Endothelial cell of umbilical vein (primary cell): ENCODE data around the gene RYR3. TPM values are rescaled to one million over a fixed set of nuclear protein-coding genes. Genes with fewer than 3 reads are reported as not detected.

Experiments
- BruUV-seq: library from RNA; stranded (reverse); fragments of 400-500 nt; replicated peaks from 2 replicates; lab custom pipeline; 2021; lab: Mats Ljungman, UMichigan
- CTCF ChIA-PET: fragments of 300-600, 350-600 bp; sonication (Branson Sonifier 250); formaldehyde crosslinking; loops from one replicate; lab custom pipeline; 2021; ENCODE audit warnings: antibody characterized with exemption, inconsistent platforms; lab: Charles Lee
- POLR2A ChIA-PET: fragments of 300-600, 350-600 bp; sonication (Branson Sonifier 250); formaldehyde crosslinking; loops from one replicate; lab custom pipeline; 2021; ENCODE audit warnings: antibody characterized with exemption, inconsistent platforms; lab: Charles Lee
- DNase-seq: peaks from one replicate; pipeline ENCODE4 v3.0.0-alpha.2; 2011; ENCODE audit warnings: low read depth, low spot score
- FAIRE-seq: peaks from 2 replicates; lab custom pipeline; 2011; peaks lifted over from hg19 to GRCh38; lab: Jason Lieb, UNC
- H2AFZ ChIP-seq: 2 replicates; pipeline ENCODE4 v1.6.0; 2012; ENCODE audit warnings: low read depth, low read length, control low read depth, inconsistent platforms
- H3K27ac ChIP-seq: 2 replicates; pipeline ENCODE4 v1.5.1; 2011; ENCODE audit warnings: low read depth, mild to moderate bottlenecking, control low read depth, low read length, moderate library complexity; ENCODE audit not compliant: insufficient read depth
- H3K27me3 ChIP-seq, 2 experiments: 2 replicates each; pipeline versions ENCODE4 v1.6.0 to v1.6.1; 2011; ENCODE audit warnings: low read length in 2 of 2, mixed read lengths in 1 of 2; ENCODE audit not compliant: control insufficient read depth in 2 of 2, insufficient read depth in 2 of 2
- H3K36me3 ChIP-seq, 2 experiments: 2 replicates in 1 of 2; 3 replicates in 1 of 2; pipeline ENCODE4 v1.5.1; 2011; ENCODE audit warnings: low read length in 2 of 2, mild to moderate bottlenecking in 1 of 2, moderate library complexity in 1 of 2; ENCODE audit not compliant: control insufficient read depth in 2 of 2, insufficient read depth in 2 of 2; ENCODE audit errors: extremely low read depth in 1 of 2
- H3K4me1 ChIP-seq: 3 replicates; pipeline ENCODE4 v1.5.1; 2011; ENCODE audit warnings: mild to moderate bottlenecking, low read length; ENCODE audit not compliant: control insufficient read depth, insufficient read depth; ENCODE audit errors: extremely low read depth
- H3K4me2 ChIP-seq: 2 replicates; pipeline ENCODE4 v1.6.1; 2011; ENCODE audit warnings: low read length, control low read depth, mixed read lengths; ENCODE audit not compliant: insufficient read depth
- H3K4me3 ChIP-seq, 3 experiments: fragments of 200-600 bp in 1 of 3; sonication (generic), shearing (Covaris generic) in 1 of 3; replicated peaks in 1 of 3; 2 replicates each; pipeline ENCODE4 v1.5.1; 2011 to 2016; ENCODE audit warnings: control low read depth in 3 of 3, low read length in 3 of 3, mild to moderate bottlenecking in 2 of 3, inconsistent platforms in 1 of 3, low read depth in 1 of 3, moderate library complexity in 1 of 3; ENCODE audit not compliant: insufficient read depth in 1 of 3
- H3K79me2 ChIP-seq: 2 replicates; pipeline ENCODE4 v1.6.0; 2012; ENCODE audit warnings: low read length, inconsistent platforms; ENCODE audit not compliant: control insufficient read depth, insufficient read depth
- H3K9ac ChIP-seq: replicated peaks from 2 replicates; pipeline ENCODE3; 2011; ENCODE audit warnings: low read length, control low read depth; ENCODE audit not compliant: insufficient read depth; ENCODE audit errors: extremely low read depth
- H3K9me1 ChIP-seq: replicated peaks from 3 replicates; pipeline ENCODE4 v1.6.0; 2011; ENCODE audit warnings: mild to moderate bottlenecking, low read length; ENCODE audit not compliant: control insufficient read depth, insufficient read depth; ENCODE audit errors: extremely low read depth
- H3K9me3 ChIP-seq: replicated peaks from 2 replicates; pipeline ENCODE4 v1.5.1; 2012; ENCODE audit warnings: low read length, inconsistent platforms; ENCODE audit not compliant: control insufficient read depth, insufficient read depth
- H4K20me1 ChIP-seq: replicated peaks from 2 replicates; pipeline ENCODE3; 2011; ENCODE audit warnings: mild to moderate bottlenecking, low read length; ENCODE audit not compliant: control insufficient read depth, insufficient read depth; ENCODE audit errors: extremely low read depth
- EZH2 ChIP-seq: IDR thresholded peaks from 2 replicates; pipeline ENCODE4 v1.6.1; 2012; ENCODE audit warnings: borderline replicate concordance, low read depth, mild to moderate bottlenecking, moderate library complexity, low read length, inconsistent platforms; ENCODE audit not compliant: severe bottlenecking
- dilution Hi-C: fragments of 300-500 bp; cut with MboI; formaldehyde crosslinking; loops from one replicate; pipeline ENCODE4 v1.15.0; 2019; ENCODE audit warnings: low sequenced_read_pairs; ENCODE audit not compliant: extremely low pct_ligation_motif_present
- intact Hi-C: fragments of 100-400 bp; cut with micrococcal nuclease; formaldehyde crosslinking; loops from one replicate; pipeline ENCODE4 v1.10.0; 2022
- polyA plus RNA-seq, 4 experiments: library from polyadenylated mRNA; depleted of rRNA in 3 of 4; stranded (reverse) in 3 of 4; unstranded in 1 of 4; fragments of >200 nt; gene quantifications; 2 replicates each; pipeline versions ENCODE4 v1.2.1 to v1.2.3, GENCODE V29; 2011 to 2012; ENCODE audit warnings: missing spikeins in 1 of 4
- total RNA-seq: library from RNA; stranded (reverse); gene quantifications from 2 replicates; pipeline ENCODE4 v1.2.3, GENCODE V29; 2021
- TF ChIP-seq, protein P1 (sequence below): IDR thresholded peaks from 2 replicates; pipeline ENCODE4 v1.6.1; 2011; ENCODE audit not compliant: insufficient read depth, insufficient read length

Gene RYR3
- total and polyA plus RNA-seq, 2 donors (not counting 3 experiments of a cell fraction or from before 2014, with no cell fraction given): not detected

DNA sequence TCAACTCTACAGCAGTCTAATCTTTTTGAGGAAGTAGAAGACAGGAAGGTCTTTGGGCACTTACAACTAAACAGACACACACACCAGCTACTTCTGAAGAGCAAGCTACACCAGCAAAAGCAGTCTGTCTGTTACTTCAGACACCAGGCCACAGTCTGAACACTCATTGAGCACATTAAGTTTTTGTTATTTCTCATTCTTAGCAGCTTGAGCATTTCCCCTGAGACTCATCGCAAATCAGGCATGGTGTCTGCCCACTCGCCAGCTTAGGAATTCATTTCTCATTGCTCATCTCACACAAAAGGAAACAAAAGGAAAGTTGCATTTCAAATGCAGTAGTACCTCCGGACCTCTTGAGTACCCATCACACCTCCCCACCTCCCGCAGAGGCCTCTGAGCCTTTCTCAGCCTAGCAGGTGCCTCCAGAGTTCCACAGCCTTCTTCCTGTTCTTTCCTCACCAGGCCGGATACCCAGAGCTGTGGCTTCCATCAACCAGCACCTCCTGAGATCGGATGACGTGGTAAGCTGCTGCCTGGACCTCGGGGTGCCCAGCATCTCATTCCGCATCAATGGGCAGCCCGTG is 302.0 kb downstream of the RYR3 start:
- no peaks in the 10 kb centered on the region for H3K9me1 ChIP-seq
- H3K4me3 ChIP-seq: no peak overlapping the region
- no TSS peak for BruUV-seq
- no peak overlapping the region for H2AFZ ChIP-seq
- ChIA-PET CTCF (interaction anchor here (1.3 kb wide), 1 partner anchor 320 kb away, joined by 3 read pairs; no protein-coding TSS in a partner anchor), POLR2A (no interaction called here)
- H3K4me1 ChIP-seq: no peaks in the 10 kb centered on the region
- TF ChIP-seq, protein P1, sequence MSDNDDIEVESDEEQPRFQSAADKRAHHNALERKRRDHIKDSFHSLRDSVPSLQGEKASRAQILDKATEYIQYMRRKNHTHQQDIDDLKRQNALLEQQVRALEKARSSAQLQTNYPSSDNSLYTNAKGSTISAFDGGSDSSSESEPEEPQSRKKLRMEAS: no peak
- no peak for TF ChIP-seq EZH2
- no peaks in the 10 kb centered on the region for H3K9me3 ChIP-seq
- no peaks in the 10 kb centered on the region for H3K27me3 ChIP-seq
- no peaks in the 10 kb centered on the region for H4K20me1 ChIP-seq
- FAIRE-seq: no peak
- no peak for DNase-seq
- intact Hi-C loops (no loop called here), dilution Hi-C loops (no loop called here)
- no peak overlapping the region for H3K27ac ChIP-seq
- H3K9ac ChIP-seq: no peak overlapping the region
- no peaks in the 10 kb centered on the region for H3K79me2 ChIP-seq
- no peak overlapping the region for H3K4me2 ChIP-seq
- no peaks in the 10 kb centered on the region for H3K36me3 ChIP-seq

DNA sequence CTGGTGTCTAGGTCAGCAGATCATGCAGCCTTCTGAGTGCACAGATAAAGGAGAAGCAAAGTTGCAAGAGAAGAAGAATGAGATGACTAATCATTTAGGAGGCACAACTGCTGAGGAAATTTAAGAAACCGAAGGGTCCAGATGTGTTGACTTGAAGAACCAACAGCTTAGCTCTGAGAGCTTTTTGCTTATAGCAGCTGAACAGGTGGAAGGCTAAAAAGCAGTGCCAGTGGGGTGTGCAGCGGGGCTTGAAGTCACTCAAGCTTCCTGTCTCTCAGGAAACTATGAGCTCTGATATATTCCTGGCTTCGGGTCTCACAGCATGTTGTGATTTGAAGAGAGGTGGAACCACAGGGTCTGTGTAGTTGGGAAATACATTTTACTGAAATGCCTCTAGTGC is 305.7 kb downstream of the RYR3 start:
- H3K9me1 ChIP-seq: no peaks in the 10 kb centered on the region
- no peak overlapping the region for H3K27ac ChIP-seq
- ChIA-PET POLR2A (no interaction called here), CTCF (interaction anchor here (1.2 kb wide), 1 partner anchor 10 kb away, joined by 3 read pairs; no protein-coding TSS in a partner anchor)
- BruUV-seq: no TSS peak
- no peaks in the 10 kb centered on the region for H3K36me3 ChIP-seq
- H3K4me3 ChIP-seq: no peak overlapping the region
- H4K20me1 ChIP-seq: no peaks in the 10 kb centered on the region
- H3K9ac ChIP-seq: no peak overlapping the region
- no peaks in the 10 kb centered on the region for H3K4me1 ChIP-seq
- intact Hi-C loops (no loop called here), dilution Hi-C loops (no loop called here)
- no peak for FAIRE-seq
- no peaks in the 10 kb centered on the region for H3K79me2 ChIP-seq
- no peaks in the 10 kb centered on the region for H3K27me3 ChIP-seq
- no peak overlapping the region for H3K4me2 ChIP-seq
- no peaks in the 10 kb centered on the region for H3K9me3 ChIP-seq
- H2AFZ ChIP-seq: no peak overlapping the region
- no peak for DNase-seq
- TF ChIP-seq, protein P1: no peak
